CD4-positive, alpha-beta memory T cell (primary cell): ENCODE results near the gene SNAPIN. TPM values are rescaled to one million over a fixed set of nuclear protein-coding genes. Genes with fewer than 3 reads are reported as not detected.
A peak's percentile ranks its signal among the peaks of the same experiment; 100 is the strongest.

ENCODE experiments used
- CTCF ChIA-PET: fragments of 350-600 bp; sonication (Branson Sonifier 250); formaldehyde crosslinking; loops from one replicate; lab custom pipeline; 2021; ENCODE audit warnings: inconsistent platforms; ENCODE audit not compliant: partially characterized antibody; lab: Charles Lee
- POLR2A ChIA-PET: fragments of 350-600 bp; sonication (Branson Sonifier 250); formaldehyde crosslinking; loops from one replicate; lab custom pipeline; 2021; ENCODE audit not compliant: partially characterized antibody; lab: Charles Lee
- DNase-seq, 5 donors: peaks; one replicate each; pipeline versions ENCODE4 v3.0.0 to v3.0.0-alpha.2; 2020 to 2022; ENCODE audit warnings: mixed read lengths in 1 of 5
- H3K27ac ChIP-seq: one replicate; pipeline ENCODE4 v1.7.0; 2013; ENCODE audit warnings: low read depth, low read length
- H3K27me3 ChIP-seq: 2 replicates; pipeline ENCODE4 v1.7.0; 2013; ENCODE audit warnings: mild to moderate bottlenecking, low read length, moderate library complexity; ENCODE audit not compliant: insufficient read depth
- H3K36me3 ChIP-seq: 2 replicates; pipeline ENCODE4 v1.7.0; 2013; ENCODE audit warnings: mild to moderate bottlenecking, low read length, moderate library complexity; ENCODE audit not compliant: insufficient read depth
- H3K4me1 ChIP-seq: 2 replicates; pipeline ENCODE4 v1.7.0; 2013; ENCODE audit warnings: mild to moderate bottlenecking, low read length, moderate library complexity; ENCODE audit not compliant: insufficient read depth
- H3K4me3 ChIP-seq, 2 donors: one replicate each; pipeline ENCODE4 v1.7.0; 2013; ENCODE audit warnings: low read length in 2 of 2, mild to moderate bottlenecking in 1 of 2
- H3K9me3 ChIP-seq, 2 donors: one replicate each; pipeline ENCODE4 v1.7.0; 2013; ENCODE audit warnings: low read length in 2 of 2, control low read depth in 1 of 2; ENCODE audit not compliant: control insufficient read depth in 1 of 2
- H3K27ac Mint-ChIP-seq, 7 donors: one replicate each; pipeline ENCODE4 v1.8.0; 2020 to 2021; ENCODE audit warnings: mixed read lengths in 7 of 7, mild to moderate bottlenecking in 6 of 7, inconsistent platforms in 3 of 7, moderate library complexity in 3 of 7
- H3K27me3 Mint-ChIP-seq, 2 donors: one replicate each; pipeline ENCODE4 v1.8.0; 2020 to 2021; ENCODE audit warnings: mixed read lengths in 2 of 2
- H3K36me3 Mint-ChIP-seq, 2 donors: one replicate each; pipeline ENCODE4 v1.8.0; 2020 to 2021; ENCODE audit warnings: mixed read lengths in 2 of 2, inconsistent platforms in 1 of 2, mild to moderate bottlenecking in 1 of 2
- H3K4me1 Mint-ChIP-seq, 4 donors: one replicate each; pipeline ENCODE4 v1.8.0; 2020 to 2021; ENCODE audit warnings: mixed read lengths in 4 of 4, mild to moderate bottlenecking in 1 of 4
- H3K4me3 Mint-ChIP-seq, 8 donors: one replicate each; pipeline ENCODE4 v1.8.0; 2020 to 2021; ENCODE audit warnings: mixed read lengths in 8 of 8, mild to moderate bottlenecking in 7 of 8, moderate library complexity in 6 of 8, inconsistent platforms in 3 of 8
- H3K9me3 Mint-ChIP-seq, 8 donors: one replicate each; pipeline ENCODE4 v1.8.0; 2020 to 2021; ENCODE audit warnings: mixed read lengths in 8 of 8, mild to moderate bottlenecking in 5 of 8, inconsistent platforms in 3 of 8, moderate library complexity in 1 of 8
- intact Hi-C: fragments of 100-400 bp; cut with micrococcal nuclease; formaldehyde crosslinking; loops from one replicate; pipeline ENCODE4 v1.15.1; 2023
- polyA plus RNA-seq, 2 donors: library from polyadenylated mRNA; unstranded; fragments of 300-500 nt; fragmentation: Illumina TruSeq; gene quantifications; one replicate each; pipeline ENCODE4 v1.2.3, GENCODE V29; 2021
- total RNA-seq, 2 experiments: library from RNA; stranded (reverse); gene quantifications; one replicate each; pipeline ENCODE4 v1.2.3, GENCODE V29; 2021

Gene SNAPIN
- total and polyA plus RNA-seq, 4 experiments from 2014 or later: 26.4 to 85.6 (median 51.3) TPM

DNA sequence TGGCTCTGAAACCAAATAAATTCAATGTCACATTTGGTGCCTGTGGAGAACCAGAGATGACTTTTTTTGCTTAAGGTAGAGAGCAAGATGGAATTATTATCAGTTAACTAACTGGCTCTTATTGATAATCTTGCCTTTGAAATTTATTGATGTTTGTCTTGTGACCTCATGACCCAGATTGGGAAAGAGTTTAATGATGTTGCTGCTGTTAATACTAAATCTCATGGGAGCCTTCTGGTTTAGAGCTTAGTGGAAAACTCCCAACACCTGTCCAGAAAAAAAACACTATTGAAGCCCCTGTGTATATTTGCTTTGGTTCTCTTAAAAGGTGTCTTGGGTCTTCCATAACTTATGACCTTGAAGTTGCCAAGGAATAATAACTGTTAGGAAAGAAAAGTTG lies 14.7 kb upstream of the SNAPIN start:
- CTCF ChIA-PET: no interaction called here

DNA sequence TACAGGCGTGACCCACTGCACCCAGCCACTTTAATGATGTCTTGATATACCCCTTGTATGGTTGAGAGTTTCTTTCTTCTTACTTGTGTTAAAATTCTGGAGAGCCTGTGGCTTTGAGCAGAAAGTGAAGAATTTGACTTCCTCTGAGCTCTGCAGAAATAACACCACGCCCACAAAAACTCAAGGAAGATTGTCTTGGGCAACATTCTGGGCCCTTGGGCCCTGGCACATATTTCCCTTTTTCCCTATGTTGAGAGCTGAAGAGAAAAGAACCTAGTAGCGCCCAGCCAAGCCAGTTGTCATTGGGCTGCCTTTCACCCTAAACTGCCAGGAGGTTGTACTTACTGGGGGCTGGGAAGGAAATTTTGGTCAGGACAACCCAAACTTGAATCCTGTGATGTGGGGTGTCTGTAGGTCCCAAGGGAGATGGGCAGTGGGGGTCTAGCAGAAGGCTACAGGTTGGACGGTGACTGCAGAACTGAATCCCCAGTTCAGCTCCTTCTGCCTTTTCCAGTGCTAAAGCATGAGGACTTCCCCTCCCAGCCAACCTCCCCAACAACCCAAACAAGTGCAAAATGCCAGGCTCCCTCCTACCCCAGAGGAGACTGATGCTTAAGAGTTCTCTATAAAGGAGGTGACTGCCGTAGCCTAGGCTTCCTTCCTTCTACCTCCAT lies 11.7 kb upstream of the SNAPIN start:
- DNase-seq: no peak
- ChIA-PET CTCF (interaction anchor here (1.3 to 1.7 kb wide), 2 partner anchors 12 to 136 kb away, joined by 4 to 6 read pairs; no protein-coding TSS in a partner anchor), POLR2A (interaction anchor here (3.0 to 8.9 kb wide), 3 partner anchors 9 to 12 kb away, joined by 13 to 80 read pairs (median 21); partner anchors contain the start of genes CHTOP and SNAPIN)
- Mint-ChIP-seq H3K36me3 (peaks cover 35 to 57% of the 10 kb centered on the region in 2 donors), H3K4me3 (peak overlapping the region in 1 of 8 donors; percentile 63), H3K4me1 (peaks cover 41 to 69% (median 52%) of the 10 kb centered on the region in 4 donors), H3K27me3 (no peaks in the 10 kb centered on the region), H3K9me3 (no peaks in the 10 kb centered on the region), H3K27ac (peak overlapping the region; percentile 52 to 83 (median 66))
- H3K27ac ChIP-seq: no peak overlapping the region
- peaks cover 41% of the 10 kb centered on the region for H3K4me1 ChIP-seq
- H3K9me3 ChIP-seq: no peaks in the 10 kb centered on the region
- intact Hi-C loops: no loop called here
- H3K36me3 ChIP-seq: peaks cover 42% of the 10 kb centered on the region
- no peak overlapping the region for H3K4me3 ChIP-seq
- H3K27me3 ChIP-seq: no peaks in the 10 kb centered on the region

More for the DNA sequence above, 14.7 kb upstream of the SNAPIN start:
- Histone ChIP-seq H3K4me1 (peaks cover 45% of the 10 kb centered on the region), H3K4me3 (no peak overlapping the region), H3K36me3 (peaks cover 70% of the 10 kb centered on the region), H3K27me3 (no peaks in the 10 kb centered on the region), H3K27ac (no peak overlapping the region), H3K9me3 (no peaks in the 10 kb centered on the region)
- peaks cover 37 to 70% (median 48%) of the 10 kb centered on the region in 4 donors for H3K4me1 Mint-ChIP-seq
- H3K27me3 Mint-ChIP-seq: no peaks in the 10 kb centered on the region
- intact Hi-C loops: no loop called here
- peaks cover 44 to 80% of the 10 kb centered on the region in 2 donors for H3K36me3 Mint-ChIP-seq
- POLR2A ChIA-PET: interaction anchor here (0.9 to 8.9 kb wide), 5 partner anchors 8 to 347 kb away, joined by 3 to 80 read pairs (median 3); partner anchors contain the start of genes CHTOP, ILF2, RPS27 and SNAPIN
- H3K9me3 Mint-ChIP-seq: no peaks in the 10 kb centered on the region
- H3K4me3 Mint-ChIP-seq: peak overlapping the region in 1 of 8 donors; percentile 13
- H3K27ac Mint-ChIP-seq: peak overlapping the region in 6 of 7 donors; percentile 47 to 89 (median 73)
- DNase-seq: no peak

DNA sequence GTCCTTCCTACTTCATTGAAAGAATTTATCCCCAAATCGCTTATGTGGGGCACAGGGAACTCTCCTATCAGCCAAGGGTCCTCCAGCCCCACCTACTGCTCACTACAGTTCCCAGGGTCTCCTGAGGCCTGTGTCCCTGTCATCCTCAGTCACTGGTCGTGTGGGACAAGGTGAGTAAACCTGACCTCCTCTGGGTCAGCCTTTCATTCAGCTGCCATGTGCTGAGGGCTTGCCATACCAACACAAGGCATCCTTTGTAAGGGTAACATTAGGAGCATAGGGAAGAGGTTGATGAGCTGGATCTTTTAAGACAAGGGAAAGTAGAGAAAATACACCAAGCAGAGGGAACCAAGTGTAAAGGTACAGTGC lies 11.2 kb upstream of the SNAPIN start:
- Histone ChIP-seq H3K27ac (no peak overlapping the region), H3K9me3 (no peaks in the 10 kb centered on the region), H3K4me3 (no peak overlapping the region), H3K36me3 (peaks cover 37% of the 10 kb centered on the region), H3K27me3 (no peaks in the 10 kb centered on the region), H3K4me1 (peaks cover 41% of the 10 kb centered on the region)
- H3K4me3 Mint-ChIP-seq: peak overlapping the region in 1 of 8 donors; percentile 33
- intact Hi-C loops: no loop called here
- H3K4me1 Mint-ChIP-seq: peaks cover 38 to 65% (median 52%) of the 10 kb centered on the region in 4 donors
- H3K36me3 Mint-ChIP-seq: peaks cover 31 to 52% of the 10 kb centered on the region in 2 donors
- H3K9me3 Mint-ChIP-seq: no peaks in the 10 kb centered on the region
- no peak for DNase-seq
- CTCF ChIA-PET: interaction anchor here (1.3 to 1.7 kb wide), 2 partner anchors 12 to 137 kb away, joined by 4 to 6 read pairs; no protein-coding TSS in a partner anchor
- H3K27ac Mint-ChIP-seq: peak overlapping the region in 6 of 7 donors; percentile 4 to 70 (median 50)
- no peaks in the 10 kb centered on the region for H3K27me3 Mint-ChIP-seq
- POLR2A ChIA-PET: interaction anchor here (3.0 to 8.9 kb wide), 3 partner anchors 10 to 13 kb away, joined by 13 to 80 read pairs (median 21); partner anchors contain the start of genes CHTOP and SNAPIN

DNA sequence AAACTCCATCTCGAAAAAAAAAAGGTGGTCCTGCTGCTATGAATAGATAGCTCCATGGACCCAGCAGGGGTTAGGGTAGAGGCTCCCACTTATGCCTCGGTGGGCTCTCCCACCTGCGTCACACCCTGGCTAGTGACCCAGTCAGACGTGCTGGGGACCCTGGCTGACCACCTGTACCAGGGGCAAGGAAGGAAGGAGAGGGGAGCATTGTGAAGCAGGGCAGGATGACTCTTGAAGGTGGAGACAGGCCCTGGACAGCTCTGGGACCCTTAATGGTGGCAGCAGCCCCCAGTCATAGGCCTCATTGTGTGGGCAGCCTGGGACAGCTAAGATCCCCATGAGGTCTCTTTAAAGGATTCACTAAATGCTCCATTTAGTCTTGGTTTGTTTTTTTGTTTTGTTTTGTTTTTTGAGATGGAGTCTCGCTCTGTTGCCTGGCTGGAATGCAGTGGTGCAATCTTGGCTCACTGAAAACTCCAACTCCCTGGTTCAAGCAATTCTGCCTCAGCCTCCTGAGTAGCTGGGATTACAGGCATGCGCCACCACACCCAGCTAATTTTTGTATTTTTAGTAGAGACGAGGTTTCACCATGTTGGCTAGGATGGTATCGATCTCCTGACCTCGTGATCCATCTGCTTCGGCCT lies 10.4 kb upstream of the SNAPIN start:
- H3K4me3 ChIP-seq: no peak overlapping the region
- no peaks in the 10 kb centered on the region for H3K27me3 ChIP-seq
- CTCF ChIA-PET: interaction anchor here (1.0 to 1.7 kb wide), 3 partner anchors 13 to 138 kb away, joined by 3 to 6 read pairs (median 4); no protein-coding TSS in a partner anchor
- peaks cover 29% of the 10 kb centered on the region for H3K36me3 ChIP-seq
- no peaks in the 10 kb centered on the region for H3K27me3 Mint-ChIP-seq
- intact Hi-C loops: no loop called here
- no peak overlapping the region for H3K27ac ChIP-seq
- H3K9me3 Mint-ChIP-seq: no peaks in the 10 kb centered on the region
- peaks cover 26 to 44% of the 10 kb centered on the region in 2 donors for H3K36me3 Mint-ChIP-seq
- peak overlapping the region in 5 of 7 donors; percentile 10 to 85 (median 66) for H3K27ac Mint-ChIP-seq
- no peak for DNase-seq
- POLR2A ChIA-PET: interaction anchor here (0.7 to 8.9 kb wide), 5 partner anchors 10 to 330 kb away, joined by 3 to 80 read pairs (median 13); partner anchors contain the start of genes CHTOP, INTS3, JTB and SNAPIN
- no peaks in the 10 kb centered on the region for H3K9me3 ChIP-seq
- H3K4me1 ChIP-seq: peaks cover 38% of the 10 kb centered on the region
- H3K4me1 Mint-ChIP-seq: peaks cover 36 to 62% (median 48%) of the 10 kb centered on the region in 4 donors
- H3K4me3 Mint-ChIP-seq: no peak overlapping the region

DNA sequence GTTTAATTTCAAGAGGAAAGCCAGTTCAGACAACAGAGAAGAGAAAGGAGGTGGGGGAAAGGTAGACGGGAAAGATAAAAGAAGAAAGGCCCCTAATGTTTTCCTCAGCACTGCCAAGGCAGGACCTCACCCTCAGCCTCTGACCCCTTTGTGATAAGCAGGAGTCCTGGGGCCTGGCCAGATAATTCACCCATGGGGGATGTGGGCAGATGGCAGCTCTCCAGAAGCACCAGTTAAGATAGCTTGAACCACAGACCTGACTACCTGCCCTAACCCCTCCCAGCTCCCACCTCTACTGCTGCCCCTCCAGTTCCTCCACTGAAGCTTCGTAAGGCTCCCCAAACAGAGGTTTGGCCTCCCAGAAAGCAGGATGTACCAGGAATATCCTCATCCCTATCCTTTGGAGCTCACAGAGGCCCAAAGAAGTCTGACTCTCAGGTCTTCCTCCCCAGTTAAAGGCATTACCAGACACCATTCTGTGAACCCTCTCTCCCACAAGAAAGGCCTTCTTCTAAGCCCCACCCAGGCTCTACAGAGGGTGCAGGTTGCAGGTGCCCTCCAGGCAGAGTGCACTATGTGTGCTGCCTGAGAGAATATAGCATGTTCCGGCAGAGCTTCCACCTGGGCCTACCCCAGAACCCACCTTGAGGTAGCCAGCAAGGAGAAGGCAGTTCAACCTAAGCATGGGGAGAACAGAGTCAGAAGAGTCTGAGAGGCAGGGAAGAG lies 9.2 kb upstream of the SNAPIN start:
- POLR2A ChIA-PET: interaction anchor here (0.6 to 8.9 kb wide), 5 partner anchors 9 to 23 kb away, joined by 4 to 80 read pairs (median 6); partner anchors contain the start of genes CHTOP, ILF2 and SNAPIN
- peak overlapping the region; percentile 60 to 91 (median 88) for H3K27ac Mint-ChIP-seq
- Histone ChIP-seq H3K4me3 (no peak overlapping the region), H3K36me3 (peaks cover 18% of the 10 kb centered on the region), H3K4me1 (peaks cover 28% of the 10 kb centered on the region), H3K27ac (peak overlapping the region; percentile 17), H3K27me3 (no peaks in the 10 kb centered on the region), H3K9me3 (no peaks in the 10 kb centered on the region)
- no peaks in the 10 kb centered on the region for H3K27me3 Mint-ChIP-seq
- intact Hi-C loops: no loop called here
- H3K9me3 Mint-ChIP-seq: no peaks in the 10 kb centered on the region
- DNase-seq: peak in 3 of 5 donors; percentile 20 to 32 (median 28)
- H3K36me3 Mint-ChIP-seq: peaks cover 16 to 32% of the 10 kb centered on the region in 2 donors
- H3K4me1 Mint-ChIP-seq: peaks cover 27 to 54% (median 38%) of the 10 kb centered on the region in 4 donors
- H3K4me3 Mint-ChIP-seq: peak overlapping the region in 7 of 8 donors; percentile 35 to 76 (median 61)
- CTCF ChIA-PET: interaction anchor here (1.0 to 1.5 kb wide), 3 partner anchors 28 to 327 kb away, joined by 3 to 4 read pairs (median 3); no protein-coding TSS in a partner anchor

DNA sequence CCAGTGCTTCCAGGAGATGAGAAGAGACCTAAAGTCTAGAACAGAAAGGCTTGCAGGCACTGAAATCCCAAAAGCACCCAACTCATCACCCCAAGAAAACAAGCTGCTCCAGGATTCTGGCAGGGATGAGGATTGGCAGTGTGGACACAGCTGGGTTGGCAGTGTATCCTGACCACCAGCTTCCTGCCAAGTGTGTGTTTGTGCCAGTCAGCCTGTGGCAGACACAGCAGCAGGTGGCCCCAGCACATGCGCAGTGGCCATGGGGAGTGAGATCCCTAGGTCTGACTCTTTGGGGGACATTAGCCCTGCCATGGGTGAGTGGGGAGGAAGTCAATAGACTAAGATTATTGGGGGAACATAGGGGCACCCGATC lies 8.7 kb upstream of the SNAPIN start:
- Histone ChIP-seq H3K36me3 (peaks cover 13% of the 10 kb centered on the region), H3K27me3 (no peaks in the 10 kb centered on the region), H3K4me1 (peaks cover 26% of the 10 kb centered on the region), H3K4me3 (no peak overlapping the region), H3K9me3 (no peaks in the 10 kb centered on the region), H3K27ac (peak overlapping the region; percentile 17)
- CTCF ChIA-PET: interaction anchor here (1.0 to 1.5 kb wide), 3 partner anchors 28 to 327 kb away, joined by 3 to 4 read pairs (median 3); no protein-coding TSS in a partner anchor
- Mint-ChIP-seq H3K9me3 (no peaks in the 10 kb centered on the region), H3K36me3 (peaks cover 10 to 27% of the 10 kb centered on the region in 2 donors), H3K27me3 (no peaks in the 10 kb centered on the region), H3K27ac (peak overlapping the region in 6 of 7 donors; percentile 54 to 91 (median 88)), H3K4me1 (peaks cover 23 to 48% (median 33%) of the 10 kb centered on the region in 4 donors), H3K4me3 (peak overlapping the region in 7 of 8 donors; percentile 35 to 76 (median 61))
- DNase-seq: no peak
- POLR2A ChIA-PET: interaction anchor here (0.8 to 8.9 kb wide), 4 partner anchors 9 to 21 kb away, joined by 4 to 80 read pairs (median 6); partner anchors contain the start of genes CHTOP, ILF2 and SNAPIN
- intact Hi-C loops: no loop called here
